Endothelial cell of umbilical vein (primary cell): ENCODE data around the gene KIF26B. TPM values are rescaled to one million over a fixed set of nuclear protein-coding genes. Genes with fewer than 3 reads are reported as not detected.

ENCODE experiments used
- BruUV-seq: library from RNA; stranded (reverse); fragments of 400-500 nt; replicated peaks from 2 replicates; lab custom pipeline; 2021; lab: Mats Ljungman, UMichigan
- CTCF ChIA-PET: fragments of 300-600, 350-600 bp; sonication (Branson Sonifier 250); formaldehyde crosslinking; loops from one replicate; lab custom pipeline; 2021; ENCODE audit warnings: antibody characterized with exemption, inconsistent platforms; lab: Charles Lee
- POLR2A ChIA-PET: fragments of 300-600, 350-600 bp; sonication (Branson Sonifier 250); formaldehyde crosslinking; loops from one replicate; lab custom pipeline; 2021; ENCODE audit warnings: antibody characterized with exemption, inconsistent platforms; lab: Charles Lee
- DNase-seq: peaks from one replicate; pipeline ENCODE4 v3.0.0-alpha.2; 2011; ENCODE audit warnings: low read depth, low spot score
- FAIRE-seq: peaks from 2 replicates; lab custom pipeline; 2011; peaks lifted over from hg19 to GRCh38; lab: Jason Lieb, UNC
- H2AFZ ChIP-seq: 2 replicates; pipeline ENCODE4 v1.6.0; 2012; ENCODE audit warnings: low read depth, low read length, control low read depth, inconsistent platforms
- H3K27ac ChIP-seq: 2 replicates; pipeline ENCODE4 v1.5.1; 2011; ENCODE audit warnings: low read depth, mild to moderate bottlenecking, control low read depth, low read length, moderate library complexity; ENCODE audit not compliant: insufficient read depth
- H3K27me3 ChIP-seq, 2 experiments: 2 replicates each; pipeline versions ENCODE4 v1.6.0 to v1.6.1; 2011; ENCODE audit warnings: low read length in 2 of 2, mixed read lengths in 1 of 2; ENCODE audit not compliant: control insufficient read depth in 2 of 2, insufficient read depth in 2 of 2
- H3K36me3 ChIP-seq, 2 experiments: 2 replicates in 1 of 2; 3 replicates in 1 of 2; pipeline ENCODE4 v1.5.1; 2011; ENCODE audit warnings: low read length in 2 of 2, mild to moderate bottlenecking in 1 of 2, moderate library complexity in 1 of 2; ENCODE audit not compliant: control insufficient read depth in 2 of 2, insufficient read depth in 2 of 2; ENCODE audit errors: extremely low read depth in 1 of 2
- H3K4me1 ChIP-seq: 3 replicates; pipeline ENCODE4 v1.5.1; 2011; ENCODE audit warnings: mild to moderate bottlenecking, low read length; ENCODE audit not compliant: control insufficient read depth, insufficient read depth; ENCODE audit errors: extremely low read depth
- H3K4me2 ChIP-seq: 2 replicates; pipeline ENCODE4 v1.6.1; 2011; ENCODE audit warnings: low read length, control low read depth, mixed read lengths; ENCODE audit not compliant: insufficient read depth
- H3K4me3 ChIP-seq, 3 experiments: fragments of 200-600 bp in 1 of 3; sonication (generic), shearing (Covaris generic) in 1 of 3; replicated peaks in 1 of 3; 2 replicates each; pipeline ENCODE4 v1.5.1; 2011 to 2016; ENCODE audit warnings: control low read depth in 3 of 3, low read length in 3 of 3, mild to moderate bottlenecking in 2 of 3, inconsistent platforms in 1 of 3, low read depth in 1 of 3, moderate library complexity in 1 of 3; ENCODE audit not compliant: insufficient read depth in 1 of 3
- H3K79me2 ChIP-seq: 2 replicates; pipeline ENCODE4 v1.6.0; 2012; ENCODE audit warnings: low read length, inconsistent platforms; ENCODE audit not compliant: control insufficient read depth, insufficient read depth
- H3K9ac ChIP-seq: replicated peaks from 2 replicates; pipeline ENCODE3; 2011; ENCODE audit warnings: low read length, control low read depth; ENCODE audit not compliant: insufficient read depth; ENCODE audit errors: extremely low read depth
- H3K9me1 ChIP-seq: replicated peaks from 3 replicates; pipeline ENCODE4 v1.6.0; 2011; ENCODE audit warnings: mild to moderate bottlenecking, low read length; ENCODE audit not compliant: control insufficient read depth, insufficient read depth; ENCODE audit errors: extremely low read depth
- H3K9me3 ChIP-seq: replicated peaks from 2 replicates; pipeline ENCODE4 v1.5.1; 2012; ENCODE audit warnings: low read length, inconsistent platforms; ENCODE audit not compliant: control insufficient read depth, insufficient read depth
- H4K20me1 ChIP-seq: replicated peaks from 2 replicates; pipeline ENCODE3; 2011; ENCODE audit warnings: mild to moderate bottlenecking, low read length; ENCODE audit not compliant: control insufficient read depth, insufficient read depth; ENCODE audit errors: extremely low read depth
- EZH2 ChIP-seq: IDR thresholded peaks from 2 replicates; pipeline ENCODE4 v1.6.1; 2012; ENCODE audit warnings: borderline replicate concordance, low read depth, mild to moderate bottlenecking, moderate library complexity, low read length, inconsistent platforms; ENCODE audit not compliant: severe bottlenecking
- FOS ChIP-seq: IDR thresholded peaks from 2 replicates; pipeline ENCODE4 v1.6.1; 2011; ENCODE audit warnings: mild to moderate bottlenecking, low read length, moderate library complexity, borderline replicate concordance; ENCODE audit not compliant: insufficient read depth
- JUN ChIP-seq: IDR thresholded peaks from 2 replicates; pipeline ENCODE4 v1.6.1; 2011; ENCODE audit warnings: borderline replicate concordance, low read depth; ENCODE audit not compliant: insufficient read length, insufficient read depth
- MYC ChIP-seq: IDR thresholded peaks from one replicate; pipeline ENCODE4 v1.6.1; 2011; ENCODE audit warnings: mild to moderate bottlenecking, low read depth, low read length
- POLR2A ChIP-seq: IDR thresholded peaks from 2 replicates; pipeline ENCODE4 v1.6.1; 2012; ENCODE audit warnings: low read depth, mild to moderate bottlenecking, control low read depth, low read length
- dilution Hi-C: fragments of 300-500 bp; cut with MboI; formaldehyde crosslinking; loops from one replicate; pipeline ENCODE4 v1.15.0; 2019; ENCODE audit warnings: low sequenced_read_pairs; ENCODE audit not compliant: extremely low pct_ligation_motif_present
- intact Hi-C: fragments of 100-400 bp; cut with micrococcal nuclease; formaldehyde crosslinking; loops from one replicate; pipeline ENCODE4 v1.10.0; 2022
- polyA plus RNA-seq, 4 experiments: library from polyadenylated mRNA; depleted of rRNA in 3 of 4; stranded (reverse) in 3 of 4; unstranded in 1 of 4; fragments of >200 nt; gene quantifications; 2 replicates each; pipeline versions ENCODE4 v1.2.1 to v1.2.3, GENCODE V29; 2011 to 2012; ENCODE audit warnings: missing spikeins in 1 of 4
- total RNA-seq: library from RNA; stranded (reverse); gene quantifications from 2 replicates; pipeline ENCODE4 v1.2.3, GENCODE V29; 2021
- TF ChIP-seq, protein P1 (sequence below): IDR thresholded peaks from 2 replicates; pipeline ENCODE4 v1.6.1; 2011; ENCODE audit not compliant: insufficient read depth, insufficient read length

KIF26B gene
- total and polyA plus RNA-seq, 2 donors (not counting 3 experiments of a cell fraction or from before 2014, with no cell fraction given): 0.04 to 0.49 TPM

DNA sequence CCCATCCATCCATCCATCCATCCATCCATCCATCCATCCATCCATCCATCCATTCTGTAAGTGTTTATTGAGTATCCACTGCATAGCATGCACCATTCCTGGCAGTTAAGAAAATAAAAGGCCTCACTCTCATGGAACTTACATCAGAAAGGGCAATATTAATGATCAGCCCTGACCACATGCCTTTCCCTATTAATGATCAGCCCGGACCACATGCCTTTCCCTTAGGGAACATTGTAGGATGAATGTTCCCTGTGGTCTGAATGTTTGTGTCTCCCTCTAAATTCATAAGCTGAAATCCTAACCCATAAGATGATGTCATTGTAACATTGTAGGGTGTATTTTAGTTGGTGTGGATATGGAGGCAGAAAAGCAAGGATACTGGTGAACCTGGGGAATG lies 365.8 kb downstream of the KIF26B start:
- Histone ChIP-seq H3K9ac (no peak overlapping the region), H3K27me3 (no peaks in the 10 kb centered on the region), H2AFZ (no peak overlapping the region), H3K36me3 (no peaks in the 10 kb centered on the region), H3K4me1 (no peaks in the 10 kb centered on the region), H3K79me2 (no peaks in the 10 kb centered on the region), H3K4me2 (no peak overlapping the region), H3K27ac (no peak overlapping the region), H3K4me3 (no peak overlapping the region), H3K9me1 (no peaks in the 10 kb centered on the region), H3K9me3 (no peaks in the 10 kb centered on the region), H4K20me1 (no peaks in the 10 kb centered on the region)
- FAIRE-seq (no peak), DNase-seq (no peak)
- POLR2A ChIA-PET: no interaction called here
- TF ChIP-seq EZH2: no peak
- no TSS peak for BruUV-seq
- dilution Hi-C loops: no loop called here
- CTCF ChIA-PET: no interaction called here
- intact Hi-C loops: no loop called here

DNA sequence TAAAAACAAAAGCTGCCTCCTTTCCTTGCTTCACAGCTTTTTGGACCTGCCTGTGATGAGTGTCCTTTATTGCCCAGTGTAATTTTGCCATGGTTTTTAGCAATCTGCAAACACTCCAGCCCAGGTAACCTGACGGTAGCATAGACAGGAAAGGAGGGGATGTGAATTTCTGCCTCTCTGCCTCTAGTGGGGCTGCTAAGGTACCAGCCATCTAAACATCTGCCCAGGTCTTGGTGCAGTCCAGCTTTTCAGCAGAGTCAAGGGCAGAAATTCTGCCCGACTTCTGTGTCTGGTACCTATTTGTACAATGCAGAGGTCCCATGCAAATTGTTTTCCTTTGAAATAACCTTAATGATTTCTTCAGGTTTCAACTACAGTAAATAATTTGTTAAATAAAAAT lies 371.4 kb downstream of the KIF26B start:
- H3K9ac ChIP-seq: no peak overlapping the region
- H2AFZ ChIP-seq: no peak overlapping the region
- ChIA-PET POLR2A (no interaction called here), CTCF (no interaction called here)
- H3K9me3 ChIP-seq: no peaks in the 10 kb centered on the region
- intact Hi-C loops (no loop called here), dilution Hi-C loops (no loop called here)
- no peaks in the 10 kb centered on the region for H3K27me3 ChIP-seq
- H3K27ac ChIP-seq: no peak overlapping the region
- H3K4me2 ChIP-seq: no peak overlapping the region
- no peaks in the 10 kb centered on the region for H3K4me1 ChIP-seq
- TF ChIP-seq POLR2A: no peak
- TF ChIP-seq EZH2: no peak
- TF ChIP-seq JUN: no peak
- TF ChIP-seq, protein P1, sequence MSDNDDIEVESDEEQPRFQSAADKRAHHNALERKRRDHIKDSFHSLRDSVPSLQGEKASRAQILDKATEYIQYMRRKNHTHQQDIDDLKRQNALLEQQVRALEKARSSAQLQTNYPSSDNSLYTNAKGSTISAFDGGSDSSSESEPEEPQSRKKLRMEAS: no peak
- no peak for TF ChIP-seq MYC
- TF ChIP-seq FOS: no peak
- no peak overlapping the region for H3K4me3 ChIP-seq
- DNase-seq (no peak), FAIRE-seq (no peak)
- no TSS peak for BruUV-seq
- H3K79me2 ChIP-seq: no peaks in the 10 kb centered on the region
- no peaks in the 10 kb centered on the region for H4K20me1 ChIP-seq
- no peaks in the 10 kb centered on the region for H3K9me1 ChIP-seq
- H3K36me3 ChIP-seq: no peaks in the 10 kb centered on the region
